ENCODE results near the gene CDH1.

The CDH1 gene

DNA sequence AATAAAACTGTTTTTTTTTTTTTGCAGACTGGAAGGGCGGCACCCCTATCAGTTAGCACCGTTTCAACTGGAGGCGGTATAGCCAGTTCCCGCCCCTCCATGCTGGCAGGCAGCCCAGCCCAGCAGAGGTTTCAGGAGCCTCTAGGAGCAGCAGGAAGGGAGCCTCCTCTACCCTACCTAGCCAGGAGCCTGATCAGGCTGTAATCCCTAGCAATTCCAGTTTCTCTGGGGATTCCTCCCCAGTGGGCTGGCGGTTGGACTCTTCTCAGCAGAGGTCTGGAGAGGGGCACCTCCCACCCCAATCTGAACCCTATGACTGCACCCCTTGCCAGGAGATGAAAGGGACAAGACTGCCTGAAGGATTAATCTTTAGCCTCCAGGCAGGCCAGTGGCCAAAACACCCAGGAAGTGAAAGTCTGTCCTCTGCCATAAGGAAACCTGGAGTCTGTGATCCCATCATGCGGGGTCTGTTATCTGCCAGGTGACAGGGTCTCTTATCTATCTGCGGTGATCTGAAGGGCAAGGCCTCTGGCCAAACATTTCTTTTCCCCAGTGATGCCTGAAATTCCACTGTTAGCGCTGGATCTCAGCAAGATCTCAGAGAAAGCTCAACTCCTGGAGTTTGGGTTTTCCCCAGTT is 4.9 kb upstream of the CDH1 start:
- DNase-seq (ENCODE audit: low spot score) = no peak

DNA sequence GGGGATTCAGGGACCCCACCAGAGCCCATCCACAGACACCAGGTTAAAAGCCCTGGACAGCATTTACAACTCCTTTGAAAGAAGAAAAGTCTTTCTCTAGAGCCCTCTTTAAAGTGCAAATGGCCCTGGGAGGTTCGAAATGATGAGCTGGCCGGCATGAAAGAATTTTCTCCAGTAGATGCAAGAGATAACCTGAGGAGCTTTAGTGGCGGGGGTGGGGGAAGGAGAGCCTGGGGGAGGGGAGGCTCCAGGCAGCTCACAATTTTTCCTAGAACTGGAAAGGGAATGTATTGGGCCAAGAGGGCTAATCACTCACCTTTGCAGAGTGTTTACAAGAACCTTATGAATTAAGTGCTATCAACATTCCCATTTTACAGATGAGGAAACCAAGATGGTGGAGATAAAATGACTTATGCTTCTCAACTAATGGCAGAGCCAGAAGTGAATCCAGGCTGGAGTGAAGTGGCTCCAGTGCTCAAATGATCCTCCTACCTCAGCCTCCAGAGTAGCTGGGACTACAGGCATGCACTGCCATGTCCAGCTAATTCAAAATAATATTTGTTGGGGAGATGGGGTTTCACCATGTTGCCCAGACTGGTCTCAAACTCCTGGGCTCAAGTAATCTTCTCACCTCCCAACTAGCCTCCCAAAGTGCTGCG is 4.2 kb upstream of the CDH1 start:
- DNase-seq (ENCODE audit: low spot score) = no peak

DNA sequence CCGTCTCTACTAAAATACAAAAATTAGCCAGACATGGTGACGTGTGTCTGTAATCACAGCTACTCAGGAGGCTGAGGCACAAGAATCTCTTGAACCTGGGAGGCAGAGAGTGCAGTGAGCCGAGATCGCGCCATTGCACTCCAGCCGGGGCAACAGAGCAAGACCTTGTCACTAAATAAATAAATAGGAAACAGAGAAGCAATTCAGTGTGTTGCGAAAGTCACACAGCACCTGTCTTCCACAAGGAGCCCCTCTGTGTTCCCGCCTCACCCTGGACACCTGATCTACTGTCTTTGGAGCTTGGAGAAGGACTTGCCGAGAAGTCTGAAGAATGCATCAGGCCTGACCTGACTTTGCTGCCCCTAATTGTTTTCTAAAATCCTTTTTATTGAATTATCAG is 3.5 kb upstream of the CDH1 start:
- DNase-seq (ENCODE audit: low spot score) = no peak

- DNase-seq (ENCODE audit: low spot score) = no peak
Measured at GRCh38 chr16:68734782-68735181, 2.3 kb upstream of the CDH1 start.

DNA sequence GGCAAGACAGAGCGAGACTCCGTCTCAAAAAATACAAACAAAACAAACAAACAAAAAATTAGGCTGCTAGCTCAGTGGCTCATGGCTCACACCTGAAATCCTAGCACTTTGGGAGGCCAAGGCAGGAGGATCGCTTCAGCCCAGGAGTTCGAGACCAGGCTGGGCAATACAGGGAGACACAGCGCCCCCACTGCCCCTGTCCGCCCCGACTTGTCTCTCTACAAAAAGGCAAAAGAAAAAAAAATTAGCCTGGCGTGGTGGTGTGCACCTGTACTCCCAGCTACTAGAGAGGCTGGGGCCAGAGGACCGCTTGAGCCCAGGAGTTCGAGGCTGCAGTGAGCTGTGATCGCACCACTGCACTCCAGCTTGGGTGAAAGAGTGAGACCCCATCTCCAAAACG is 531 bp upstream of the CDH1 start:
- DNase-seq (ENCODE audit: low spot score) = no peak

- no peak for DNase-seq (ENCODE audit: low spot score)
Measured at GRCh38 chr16:68737730-68738629, 888 bp downstream of the CDH1 start.

DNA sequence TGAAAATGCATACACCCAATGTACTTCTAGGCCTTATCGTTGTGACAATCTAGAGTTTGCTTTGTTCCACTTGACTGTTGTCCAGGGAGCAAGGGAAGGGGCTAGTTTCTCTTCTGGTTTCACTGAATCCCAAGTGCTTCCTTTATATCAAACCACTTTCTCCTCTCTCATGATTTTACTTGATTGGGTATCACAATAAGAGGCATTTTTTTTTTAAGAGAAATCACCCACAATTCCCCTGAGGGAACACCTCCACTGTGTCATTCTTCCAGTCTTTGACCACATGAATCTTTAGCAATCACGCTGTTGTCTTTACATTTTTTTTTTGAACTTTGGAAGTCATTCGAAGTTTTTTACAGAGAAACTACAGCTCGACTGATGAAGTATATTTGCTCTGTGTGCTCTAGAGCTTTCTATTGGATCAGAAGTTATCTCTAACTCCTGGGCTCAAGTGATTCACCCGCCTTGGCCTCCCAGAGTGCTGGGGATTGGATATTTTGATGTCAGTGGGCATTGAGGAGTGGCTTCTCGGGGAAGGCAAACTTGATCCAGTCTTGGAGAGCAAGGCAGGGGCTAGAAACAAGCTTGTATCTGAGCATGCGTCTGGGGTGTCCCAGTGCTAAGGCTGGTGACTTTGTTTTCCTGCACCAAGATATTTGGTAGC is 3.0 kb downstream of the CDH1 start:
- DNase-seq (ENCODE audit: low spot score) = no peak

DNA sequence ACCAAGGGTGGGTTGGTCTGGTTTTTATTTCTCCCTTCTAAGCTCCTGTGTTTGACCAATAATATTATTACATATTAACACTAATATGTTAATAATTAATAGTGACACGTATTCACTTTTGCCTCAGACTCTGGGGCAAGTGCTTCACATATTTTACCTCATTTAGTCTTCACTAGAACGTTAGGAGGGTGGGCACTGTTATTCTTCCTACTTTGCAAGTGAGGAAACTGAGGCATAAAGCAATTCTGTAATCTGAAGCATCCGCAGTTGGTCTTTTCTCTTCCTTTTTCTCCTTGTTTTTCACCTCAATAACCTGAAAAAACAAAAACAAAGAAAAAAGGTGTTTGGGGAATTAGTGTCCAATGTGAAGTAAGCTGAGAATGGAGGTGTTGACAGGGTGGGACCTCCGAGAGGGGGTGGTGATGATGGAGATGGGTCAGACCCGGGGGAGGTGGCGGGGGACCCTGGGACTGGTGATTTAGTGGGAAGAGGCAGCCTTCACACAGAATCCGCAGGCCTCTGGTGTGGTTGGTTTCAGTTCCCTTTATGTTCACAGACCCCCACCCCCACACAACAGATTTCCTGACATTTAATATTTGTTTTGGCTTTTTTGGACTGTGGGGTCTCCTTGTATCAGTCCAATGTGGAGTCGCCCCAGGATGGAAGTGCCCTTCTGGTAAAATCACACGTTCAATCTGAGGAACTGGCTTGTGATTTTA is 3.7 kb downstream of the CDH1 start:
- DNase-seq (ENCODE audit: low spot score) = no peak

- no peak for DNase-seq (ENCODE audit: low spot score)
Measured at GRCh38 chr16:68743664-68744063, 6.6 kb downstream of the CDH1 start.

DNA sequence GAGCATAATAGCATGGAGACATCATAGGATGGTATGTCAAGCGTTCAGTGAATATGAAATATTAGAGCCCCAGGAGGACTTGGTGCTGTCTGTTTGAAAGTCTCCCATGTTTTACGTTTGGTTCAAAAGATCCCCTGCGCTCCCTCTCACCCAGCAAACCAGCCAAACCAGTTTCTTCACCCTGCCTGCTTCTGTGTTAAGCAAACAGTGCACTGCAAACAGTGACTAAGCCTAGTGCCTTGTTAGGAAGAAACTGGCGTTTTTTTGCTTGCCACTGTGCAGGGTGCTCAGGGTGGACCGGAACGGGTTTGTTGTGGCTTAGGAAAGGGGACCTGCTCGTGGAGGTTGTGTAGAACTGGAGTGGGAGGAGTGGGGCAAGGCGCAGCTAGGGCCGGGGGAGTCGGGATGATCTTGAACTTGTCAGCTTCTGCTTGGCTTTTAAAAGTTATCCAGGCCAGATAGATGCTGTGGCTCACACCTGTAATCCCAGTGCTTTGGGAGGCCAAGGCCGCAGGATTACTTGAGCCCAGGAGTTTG is 7.7 kb downstream of the CDH1 start:
- DNase-seq (ENCODE audit: low spot score) = no peak

DNA sequence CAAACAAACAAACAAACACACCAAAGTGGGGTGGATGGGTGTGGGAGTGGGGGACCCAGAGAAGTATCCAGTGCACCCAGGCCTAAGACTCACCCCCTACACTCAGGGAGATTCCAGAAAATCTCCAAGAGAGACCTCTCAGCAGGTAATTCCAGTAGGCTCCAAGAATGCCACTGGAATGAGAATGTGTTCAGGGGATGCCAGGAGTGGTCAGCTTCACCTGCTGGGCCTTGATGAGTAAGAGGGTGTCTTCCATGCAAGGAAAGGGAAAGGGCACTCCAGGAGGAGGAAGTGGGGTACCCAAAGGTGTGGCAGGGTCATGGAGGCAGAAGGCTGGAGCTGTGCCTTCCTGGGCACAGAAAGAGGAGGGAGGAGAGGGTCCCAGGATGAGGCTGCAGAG is 9.9 kb downstream of the CDH1 start:
- DNase-seq (ENCODE audit: low spot score) = no peak

DNA sequence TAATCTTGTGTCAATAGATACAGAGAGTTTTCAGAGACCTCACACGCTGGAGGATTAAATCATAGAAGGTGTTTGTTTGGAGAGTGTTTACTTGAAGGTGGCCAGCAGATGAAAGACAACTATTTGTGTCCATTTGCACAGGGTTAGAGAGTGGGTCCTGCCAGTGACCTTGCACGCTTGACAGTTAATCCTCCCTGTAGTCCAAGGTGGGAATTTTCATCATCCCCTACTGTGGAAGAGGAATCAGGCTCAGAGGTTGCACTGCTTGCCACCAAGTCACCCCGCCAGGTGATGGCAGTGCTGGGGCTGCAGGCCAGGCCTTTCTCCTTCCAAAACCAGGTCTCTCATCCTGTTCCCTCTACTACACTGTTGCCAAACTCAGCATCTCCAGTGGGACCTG is 12.3 kb downstream of the CDH1 start:
- no peak for DNase-seq (ENCODE audit: low spot score)

DNA sequence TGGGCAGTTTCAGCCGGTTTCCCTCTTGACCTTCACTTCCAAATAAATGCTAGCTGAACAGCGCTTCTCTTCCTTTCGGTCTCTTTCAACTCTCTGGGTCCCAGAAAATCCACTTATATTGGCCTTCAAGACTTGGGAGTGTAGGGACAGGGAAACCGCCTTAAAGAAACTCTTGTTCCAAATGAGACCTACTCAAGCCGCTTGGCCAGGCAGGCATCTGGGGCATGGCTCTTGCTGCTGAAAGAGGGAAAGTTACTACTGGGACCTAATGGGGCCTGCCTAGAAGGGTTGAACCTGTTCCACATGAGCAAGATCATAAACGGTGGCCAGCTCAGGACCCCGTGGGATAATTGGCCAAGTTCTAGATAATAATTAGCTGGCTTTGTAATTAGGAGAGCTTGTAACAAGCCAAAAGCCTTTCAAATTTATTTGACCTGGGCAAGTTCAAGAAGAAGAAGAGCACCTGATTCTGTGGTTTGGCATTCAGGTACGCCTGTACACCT is 13.2 kb downstream of the CDH1 start:
- DNase-seq (ENCODE audit: low spot score) = no peak

GRCh38 chr16:68751160-68751559 is 14.1 kb downstream of the CDH1 start:
- DNase-seq (ENCODE audit: low spot score) = no peak

DNA sequence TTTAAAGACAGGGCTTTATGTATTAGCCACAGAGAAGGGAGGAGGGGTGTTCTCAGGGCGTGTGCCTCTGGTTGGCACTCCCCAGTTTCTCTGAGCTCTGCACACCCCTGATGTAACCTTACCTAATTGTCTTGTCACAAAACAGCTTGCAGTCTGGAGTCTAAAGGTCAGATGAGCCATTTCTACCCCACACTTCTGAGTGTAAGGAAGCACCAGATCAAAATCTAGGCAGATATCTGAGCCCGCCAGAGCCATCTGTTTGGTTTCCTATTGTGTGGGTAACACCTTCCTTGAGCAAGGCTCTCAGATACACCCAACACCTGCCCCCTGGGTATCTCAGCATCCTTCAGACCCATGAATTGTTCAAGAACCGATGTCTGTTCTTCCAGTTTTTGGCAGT is 15.5 kb downstream of the CDH1 start:
- DNase-seq (ENCODE audit: low spot score) = no peak

- DNase-seq (ENCODE audit: low spot score) = no peak
Measured at GRCh38 chr16:68754084-68754792, 17.1 kb downstream of the CDH1 start.

GRCh38 chr16:68756239-68756915 is 19.3 kb downstream of the CDH1 start:
- DNase-seq (ENCODE audit: low spot score) = no peak

GRCh38 chr16:68757625-68757935 is 20.5 kb downstream of the CDH1 start:
- no peak for DNase-seq (ENCODE audit: low spot score)

- DNase-seq (ENCODE audit: low spot score) = no peak
Measured at GRCh38 chr16:68759062-68759461, 22.0 kb downstream of the CDH1 start.

- peak; percentile 40 for DNase-seq (ENCODE audit: low spot score)
Measured at GRCh38 chr16:68760671-68761275, 23.7 kb downstream of the CDH1 start.

Data from AG20443 (cell line).